Naive thymus-derived CD4-positive, alpha-beta T cell (primary cell): ENCODE measurements around the gene TNS3. TPM values are rescaled to one million over a fixed set of nuclear protein-coding genes. Genes with fewer than 3 reads are reported as not detected.

Source experiments
- ATAC-seq: fragments of 150-1000 bp; cut with Tn5 transposase; 2 replicates; pipeline ENCODE4 v1.10.0; 2021; ENCODE audit warnings: mild to moderate bottlenecking, moderate library complexity
- CTCF ChIA-PET: fragments of 350-600 bp; sonication (Branson Sonifier 250); formaldehyde crosslinking; loops from one replicate; lab custom pipeline; 2021; ENCODE audit warnings: antibody characterized with exemption; lab: Charles Lee
- POLR2A ChIA-PET: fragments of 350-600 bp; sonication (Branson Sonifier 250); formaldehyde crosslinking; loops from one replicate; lab custom pipeline; 2021; ENCODE audit warnings: antibody characterized with exemption, inconsistent platforms; lab: Charles Lee
- DNase-seq, 9 donors: peaks; one replicate each; pipeline versions ENCODE4 v3.0.0 to v3.0.0-alpha.2; 2020 to 2022; ENCODE audit warnings: mixed read lengths in 1 of 9
- H3K27ac ChIP-seq: one replicate; pipeline ENCODE4 v1.7.0; 2013; ENCODE audit warnings: mild to moderate bottlenecking, low read depth, low read length, moderate library complexity
- H3K27me3 ChIP-seq, 2 donors: one replicate each; pipeline ENCODE4 v1.7.0; 2013; ENCODE audit warnings: low read length in 2 of 2, mild to moderate bottlenecking in 2 of 2, moderate library complexity in 2 of 2; ENCODE audit not compliant: control insufficient read depth in 2 of 2, insufficient read depth in 2 of 2
- H3K36me3 ChIP-seq, 3 experiments: 1 replicate in 2 of 3; 2 replicates in 1 of 3; pipeline ENCODE4 v1.7.0; 2013; ENCODE audit warnings: low read length in 3 of 3, mild to moderate bottlenecking in 3 of 3, moderate library complexity in 1 of 3; ENCODE audit not compliant: insufficient read depth in 3 of 3, control insufficient read depth in 2 of 3
- H3K4me1 ChIP-seq, 2 donors: one replicate each; pipeline ENCODE4 v1.7.0; 2013; ENCODE audit warnings: low read length in 2 of 2, mild to moderate bottlenecking in 2 of 2, moderate library complexity in 1 of 2; ENCODE audit not compliant: control insufficient read depth in 2 of 2, insufficient read depth in 2 of 2
- H3K4me3 ChIP-seq: 2 replicates; pipeline ENCODE4 v1.7.0; 2013; ENCODE audit warnings: mild to moderate bottlenecking, low read length
- H3K9me3 ChIP-seq, 3 experiments: 1 replicate in 2 of 3; 2 replicates in 1 of 3; pipeline ENCODE4 v1.7.0; 2013; ENCODE audit warnings: low read length in 3 of 3; ENCODE audit not compliant: control insufficient read depth in 2 of 3
- H3K27ac Mint-ChIP-seq, 9 donors: one replicate each; pipeline ENCODE4 v1.8.0; 2020 to 2022; ENCODE audit warnings: mixed read lengths in 9 of 9, mild to moderate bottlenecking in 8 of 9, moderate library complexity in 5 of 9, inconsistent platforms in 2 of 9
- H3K27me3 Mint-ChIP-seq, 5 donors: one replicate each; pipeline ENCODE4 v1.8.0; 2021 to 2022; ENCODE audit warnings: mixed read lengths in 5 of 5, mild to moderate bottlenecking in 1 of 5
- H3K36me3 Mint-ChIP-seq, 5 donors: one replicate each; pipeline ENCODE4 v1.8.0; 2020 to 2022; ENCODE audit warnings: mixed read lengths in 5 of 5, mild to moderate bottlenecking in 3 of 5, inconsistent platforms in 1 of 5
- H3K4me1 Mint-ChIP-seq, 7 donors: one replicate each; pipeline ENCODE4 v1.8.0; 2020 to 2022; ENCODE audit warnings: mixed read lengths in 7 of 7, mild to moderate bottlenecking in 3 of 7, inconsistent platforms in 1 of 7
- H3K4me3 Mint-ChIP-seq, 10 donors: one replicate each; pipeline ENCODE4 v1.8.0; 2020 to 2022; ENCODE audit warnings: mild to moderate bottlenecking in 10 of 10, mixed read lengths in 10 of 10, moderate library complexity in 6 of 10, inconsistent platforms in 2 of 10
- H3K9me3 Mint-ChIP-seq, 11 donors: one replicate each; pipeline ENCODE4 v1.8.0; 2020 to 2022; ENCODE audit warnings: mixed read lengths in 11 of 11, mild to moderate bottlenecking in 4 of 11, inconsistent platforms in 1 of 11, moderate library complexity in 1 of 11
- intact Hi-C, 2 donors: fragments of 100-400 bp; cut with micrococcal nuclease; formaldehyde crosslinking; loops; one replicate each; pipeline ENCODE4 v1.15.1; 2023
- polyA plus RNA-seq, 2 donors: library from polyadenylated mRNA; unstranded; fragments of 300-500 nt; fragmentation: Illumina TruSeq; gene quantifications; one replicate each; pipeline ENCODE4 v1.2.3, GENCODE V29; 2021
- total RNA-seq, 6 experiments: library from RNA in 5 of 6; stranded (reverse) in 5 of 6; gene quantifications; 1 replicate in 5 of 6; 2 replicates in 1 of 6; pipeline ENCODE4 v1.2.3 and lab custom pipeline; 2021 to 2026

The TNS3 gene
- total and polyA plus RNA-seq, 7 experiments from 2014 or later, result 0.85 to 38.3 (median 2.6) TPM; not detected in 2

DNA sequence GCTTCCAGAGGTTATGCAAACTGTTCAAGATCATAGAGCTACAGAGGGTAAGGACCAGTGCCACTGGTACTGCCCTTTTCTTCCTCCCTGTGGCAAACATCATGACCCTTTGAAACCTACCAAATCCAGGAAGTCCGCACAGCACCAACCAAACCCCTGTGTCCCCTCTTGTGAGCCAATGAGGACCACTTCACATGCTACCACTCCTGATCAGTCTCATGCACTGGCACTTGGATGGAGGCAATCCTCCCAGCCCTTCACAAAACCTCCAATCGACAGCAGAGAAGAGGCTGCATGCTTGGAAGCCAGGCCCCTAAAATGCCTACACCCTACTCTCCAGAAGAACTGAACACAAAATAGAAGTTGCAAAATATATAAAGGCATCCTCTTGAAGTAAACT, 248.0 kb downstream of the TNS3 start:
- Histone ChIP-seq H3K27ac (no peak overlapping the region), H3K36me3 (no peaks in the 10 kb centered on the region), H3K4me1 (no peaks in the 10 kb centered on the region), H3K27me3 (no peaks in the 10 kb centered on the region), H3K4me3 (no peak overlapping the region), H3K9me3 (no peaks in the 10 kb centered on the region)
- H3K36me3 Mint-ChIP-seq, result no peaks in the 10 kb centered on the region
- H3K4me3 Mint-ChIP-seq, result no peak overlapping the region
- ChIA-PET CTCF (no interaction called here), POLR2A (no interaction called here)
- DNase-seq (no peak), ATAC-seq (no peak)
- H3K27ac Mint-ChIP-seq, result no peak overlapping the region
- intact Hi-C loops, result no loop called here
- H3K4me1 Mint-ChIP-seq, result no peaks in the 10 kb centered on the region
- peaks cover 0 to 4% (median 0%) of the 10 kb centered on the region in 5 donors for H3K27me3 Mint-ChIP-seq
- H3K9me3 Mint-ChIP-seq, result peaks cover 0 to 4% (median 0%) of the 10 kb centered on the region in 11 donors

- Histone ChIP-seq H3K27me3 (no peaks in the 10 kb centered on the region), H3K27ac (no peak overlapping the region), H3K36me3 (no peaks in the 10 kb centered on the region), H3K9me3 (no peaks in the 10 kb centered on the region), H3K4me3 (no peak overlapping the region), H3K4me1 (no peaks in the 10 kb centered on the region)
- Mint-ChIP-seq H3K4me1 (no peaks in the 10 kb centered on the region), H3K9me3 (peaks cover 0 to 4% (median 0%) of the 10 kb centered on the region in 11 donors), H3K27ac (no peak overlapping the region), H3K36me3 (no peaks in the 10 kb centered on the region), H3K4me3 (no peak overlapping the region), H3K27me3 (peaks cover 0 to 9% (median 0%) of the 10 kb centered on the region in 5 donors)
- intact Hi-C loops, result no loop called here
- DNase-seq, result no peak
- POLR2A ChIA-PET, result no interaction called here
- CTCF ChIA-PET, result no interaction called here
- ATAC-seq, result no peak
Observed at GRCh38 chr7:47333554-47333887, 248.4 kb downstream of the TNS3 start.

DNA sequence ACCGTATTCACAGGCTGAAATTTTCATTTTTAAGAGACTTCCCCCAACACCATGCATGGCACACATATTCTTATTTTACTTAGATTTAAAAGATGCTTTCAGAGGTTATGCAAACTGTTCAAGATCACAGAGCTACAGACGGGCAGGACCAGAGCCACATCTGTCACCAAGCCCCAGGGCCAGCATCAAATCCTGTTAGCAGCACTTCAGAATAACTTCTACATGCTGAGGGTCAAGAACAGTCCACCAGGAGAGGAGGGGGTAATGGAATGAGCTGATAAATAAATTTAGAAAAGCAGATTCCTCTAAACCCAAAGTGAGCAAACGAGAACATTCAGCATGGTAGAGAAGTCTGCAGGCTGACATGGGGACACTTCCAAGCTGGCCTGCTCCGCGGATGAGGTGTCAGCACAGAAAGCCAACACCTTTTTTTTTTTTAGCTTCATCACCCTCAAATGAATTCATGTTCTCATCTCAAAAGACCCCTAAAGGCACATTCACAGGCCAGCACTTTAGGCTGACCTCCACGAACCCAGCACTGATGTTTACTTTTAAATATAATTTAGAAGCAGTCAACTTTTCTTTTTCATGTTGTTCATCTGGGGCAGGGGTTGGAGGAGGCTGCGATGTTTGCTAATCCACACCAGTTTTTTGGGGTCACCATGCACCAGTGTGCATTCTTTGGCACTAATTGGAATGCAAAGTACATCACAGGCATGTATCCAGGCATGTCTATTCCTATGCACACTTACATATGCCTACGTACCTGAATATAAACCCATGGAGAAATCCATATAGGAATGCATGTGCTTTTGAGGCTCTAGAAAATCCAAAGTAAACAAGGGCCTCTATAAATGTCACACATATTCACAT, 249.0 kb downstream of the TNS3 start:
- Histone ChIP-seq H3K4me1 (no peaks in the 10 kb centered on the region), H3K36me3 (no peaks in the 10 kb centered on the region), H3K4me3 (no peak overlapping the region), H3K27me3 (no peaks in the 10 kb centered on the region), H3K27ac (no peak overlapping the region), H3K9me3 (no peaks in the 10 kb centered on the region)
- H3K27ac Mint-ChIP-seq, result no peak overlapping the region
- ChIA-PET CTCF (no interaction called here), POLR2A (no interaction called here)
- ATAC-seq (no peak), DNase-seq (no peak)
- intact Hi-C loops, result no loop called here
- peaks cover 0 to 4% (median 0%) of the 10 kb centered on the region in 11 donors for H3K9me3 Mint-ChIP-seq
- H3K27me3 Mint-ChIP-seq, result peaks cover 0 to 9% (median 0%) of the 10 kb centered on the region in 5 donors
- no peak overlapping the region for H3K4me3 Mint-ChIP-seq
- no peaks in the 10 kb centered on the region for H3K4me1 Mint-ChIP-seq
- no peaks in the 10 kb centered on the region for H3K36me3 Mint-ChIP-seq

DNA sequence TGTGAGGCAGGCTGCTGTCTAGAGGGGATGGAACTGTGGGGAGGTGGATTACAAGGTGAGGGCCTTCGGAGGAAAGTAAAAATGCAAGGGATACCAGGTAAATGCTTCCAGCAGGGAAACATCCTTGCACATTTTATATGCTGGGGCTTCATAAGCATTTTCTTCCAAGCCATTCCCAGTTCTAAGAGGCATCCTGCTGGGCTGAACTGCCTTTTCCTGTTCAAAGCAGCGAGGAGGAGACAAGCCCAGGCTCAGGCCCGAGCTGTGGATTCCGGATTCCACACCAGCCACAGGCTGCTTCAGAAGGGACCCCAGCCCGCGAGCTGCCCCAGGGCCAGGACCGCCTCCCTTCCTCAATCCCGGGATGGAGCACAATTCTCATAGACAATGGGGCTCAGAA, 249.7 kb downstream of the TNS3 start:
- POLR2A ChIA-PET, result no interaction called here
- Histone ChIP-seq H3K4me3 (no peak overlapping the region), H3K36me3 (no peaks in the 10 kb centered on the region), H3K27me3 (no peaks in the 10 kb centered on the region), H3K4me1 (no peaks in the 10 kb centered on the region), H3K9me3 (no peaks in the 10 kb centered on the region), H3K27ac (no peak overlapping the region)
- no peak overlapping the region for H3K4me3 Mint-ChIP-seq
- H3K4me1 Mint-ChIP-seq, result no peaks in the 10 kb centered on the region
- CTCF ChIA-PET, result no interaction called here
- H3K36me3 Mint-ChIP-seq, result no peaks in the 10 kb centered on the region
- ATAC-seq (no peak), DNase-seq (no peak)
- peaks cover 0 to 2% (median 0%) of the 10 kb centered on the region in 11 donors for H3K9me3 Mint-ChIP-seq
- intact Hi-C loops, result no loop called here
- H3K27ac Mint-ChIP-seq, result no peak overlapping the region
- H3K27me3 Mint-ChIP-seq, result peaks cover 0 to 9% (median 0%) of the 10 kb centered on the region in 5 donors

- Histone ChIP-seq H3K27ac (no peak overlapping the region), H3K4me1 (no peaks in the 10 kb centered on the region), H3K36me3 (no peaks in the 10 kb centered on the region), H3K27me3 (no peaks in the 10 kb centered on the region), H3K9me3 (no peaks in the 10 kb centered on the region), H3K4me3 (no peak overlapping the region)
- ChIA-PET POLR2A (no interaction called here), CTCF (no interaction called here)
- Mint-ChIP-seq H3K9me3 (no peaks in the 10 kb centered on the region), H3K36me3 (no peaks in the 10 kb centered on the region), H3K4me1 (no peaks in the 10 kb centered on the region), H3K27ac (no peak overlapping the region), H3K4me3 (no peak overlapping the region), H3K27me3 (peaks cover 0 to 9% (median 0%) of the 10 kb centered on the region in 5 donors)
- intact Hi-C loops, result no loop called here
- DNase-seq (no peak), ATAC-seq (no peak)
Observed at GRCh38 chr7:47331179-47331565, 250.7 kb downstream of the TNS3 start.

DNA sequence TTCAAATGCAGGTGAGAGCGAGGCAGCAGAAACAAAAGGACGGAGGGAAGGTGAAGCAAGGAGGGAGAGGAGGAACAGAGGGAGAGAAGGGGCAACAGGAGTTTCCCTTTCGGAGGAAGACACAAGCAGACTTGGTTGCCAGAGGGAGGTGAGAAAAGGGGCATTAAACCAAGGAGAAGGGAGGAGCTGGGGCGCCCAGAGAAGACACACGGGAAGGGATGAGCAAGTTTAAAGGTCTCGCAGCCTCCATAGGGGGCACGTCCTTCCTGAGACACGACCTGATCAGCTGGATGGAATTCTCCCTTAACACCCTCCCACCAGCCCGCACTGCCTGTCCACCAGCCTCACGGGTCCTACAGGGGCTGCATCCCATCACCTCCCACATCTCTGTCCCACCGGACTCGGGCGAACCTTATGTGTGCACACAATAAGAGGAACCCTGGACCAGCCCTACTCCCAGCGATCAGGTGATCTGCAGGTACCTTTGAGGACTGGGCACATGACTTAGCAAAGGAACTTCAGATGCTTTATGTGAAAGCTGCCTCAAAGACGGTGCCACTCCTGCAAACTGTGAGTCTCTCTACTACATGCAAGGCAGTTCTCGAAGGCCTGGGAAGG, 251.2 kb downstream of the TNS3 start:
- Histone ChIP-seq H3K4me3 (no peak overlapping the region), H3K9me3 (no peaks in the 10 kb centered on the region), H3K36me3 (no peaks in the 10 kb centered on the region), H3K4me1 (no peaks in the 10 kb centered on the region), H3K27ac (no peak overlapping the region), H3K27me3 (no peaks in the 10 kb centered on the region)
- intact Hi-C loops, result no loop called here
- DNase-seq (no peak), ATAC-seq (no peak)
- ChIA-PET POLR2A (no interaction called here), CTCF (no interaction called here)
- no peak overlapping the region for H3K27ac Mint-ChIP-seq
- H3K4me1 Mint-ChIP-seq, result no peaks in the 10 kb centered on the region
- H3K4me3 Mint-ChIP-seq, result no peak overlapping the region
- H3K27me3 Mint-ChIP-seq, result peaks cover 0 to 9% (median 0%) of the 10 kb centered on the region in 5 donors
- H3K36me3 Mint-ChIP-seq, result no peaks in the 10 kb centered on the region
- no peaks in the 10 kb centered on the region for H3K9me3 Mint-ChIP-seq

- H3K9me3 ChIP-seq, result no peaks in the 10 kb centered on the region
- POLR2A ChIA-PET, result no interaction called here
Observed at GRCh38 chr7:47330026-47330425, 251.9 kb downstream of the TNS3 start.

More at GRCh38 chr7:47330026-47330425, 251.9 kb downstream of the TNS3 start:
- CTCF ChIA-PET, result no interaction called here
- no peak for DNase-seq
- Histone ChIP-seq H3K4me3 (no peak overlapping the region), H3K27ac (no peak overlapping the region), H3K27me3 (no peaks in the 10 kb centered on the region), H3K36me3 (no peaks in the 10 kb centered on the region), H3K4me1 (no peaks in the 10 kb centered on the region)
- H3K4me3 Mint-ChIP-seq, result no peak overlapping the region
- H3K36me3 Mint-ChIP-seq, result no peaks in the 10 kb centered on the region
- intact Hi-C loops, result no loop called here
- H3K27ac Mint-ChIP-seq, result no peak overlapping the region
- peaks cover 0 to 9% (median 0%) of the 10 kb centered on the region in 5 donors for H3K27me3 Mint-ChIP-seq
- H3K9me3 Mint-ChIP-seq, result no peaks in the 10 kb centered on the region
- no peaks in the 10 kb centered on the region for H3K4me1 Mint-ChIP-seq
- no peak for ATAC-seq
